Middle frontal gyrus (tissue), 1 donor: ENCODE results near the gene CHRNB1.

Source experiments
- DNase-seq: peaks from one replicate; pipeline ENCODE4 v3.0.0-alpha.2; 2015; ENCODE audit warnings: low spot score; ENCODE audit errors: extremely low spot score

CHRNB1 gene

GRCh38 chr17:7483255-7484066, 38.6 kb downstream of the CHRNB1 start:
- DNase-seq, result peak; percentile 88

DNA sequence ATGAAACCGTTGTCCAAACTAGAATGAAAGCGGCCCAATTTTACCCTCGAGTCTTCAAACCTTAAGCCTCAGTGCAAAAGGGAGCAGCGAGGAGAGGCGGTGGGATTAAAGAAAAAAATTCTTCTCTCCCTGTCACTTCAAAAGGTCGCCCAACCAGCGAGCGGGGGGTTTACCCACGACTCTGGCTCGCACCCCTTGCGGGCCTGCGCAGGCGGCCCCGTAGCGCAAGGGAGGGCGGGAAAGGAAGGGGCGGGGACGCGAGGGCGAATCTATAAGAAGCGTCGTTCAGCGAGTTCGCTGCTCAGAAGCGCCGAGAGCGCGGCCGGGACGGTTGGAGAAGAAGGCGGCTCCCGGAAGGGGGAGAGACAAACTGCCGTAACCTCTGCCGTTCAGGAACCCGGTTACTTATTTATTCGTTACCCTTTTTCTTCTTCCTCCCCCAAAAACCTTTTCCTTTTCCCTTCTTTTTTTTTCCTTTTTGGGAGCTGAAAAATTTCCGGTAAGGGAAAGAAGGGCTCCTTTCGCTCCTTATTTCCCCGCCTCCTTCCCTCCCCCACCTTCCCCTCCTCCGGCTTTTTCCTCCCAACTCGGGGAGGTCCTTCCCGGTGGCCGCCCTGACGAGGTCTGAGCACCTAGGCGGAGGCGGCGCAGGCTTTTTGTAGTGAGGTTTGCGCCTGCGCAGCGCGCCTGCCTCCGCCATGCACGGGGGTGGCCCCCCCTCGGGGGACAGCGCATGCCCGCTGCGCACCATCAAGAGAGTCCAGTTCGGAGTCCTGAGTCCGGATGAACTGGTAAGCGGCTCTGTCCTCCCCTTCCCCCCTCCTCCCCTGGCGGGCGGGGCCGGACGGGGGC, 39.4 kb downstream of the CHRNB1 start, which contains the start of gene POLR2A:
Gene POLR2A, plus strand, starts transcription at position 300 of the 852 bp plus-strand sequence.
- DNase-seq, result peak; percentile 94

DNA sequence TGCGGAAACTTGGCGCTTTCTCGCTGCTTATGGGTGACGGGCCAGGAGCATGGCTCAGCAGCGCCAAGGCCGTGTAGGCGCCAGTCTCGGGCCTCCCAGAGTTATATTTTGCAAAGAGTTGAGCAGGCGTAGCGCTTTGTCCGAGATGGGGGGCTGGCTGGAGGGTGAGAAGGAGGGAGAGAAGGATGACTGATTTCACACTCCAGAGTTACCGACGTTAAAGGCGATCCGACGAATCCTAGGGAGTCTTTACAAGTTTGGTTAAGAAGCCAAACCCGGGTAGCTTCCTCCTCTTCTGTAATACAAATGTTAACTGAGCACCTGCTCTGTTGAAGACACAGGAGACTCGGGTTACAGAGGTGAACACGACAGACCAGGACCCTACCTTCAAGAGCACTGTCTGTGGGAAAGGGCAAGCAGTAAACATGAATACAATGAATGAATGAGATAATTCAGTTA, 40.1 kb downstream of the CHRNB1 start:
- DNase-seq, result no peak

GRCh38 chr17:7486181-7486580, 41.3 kb downstream of the CHRNB1 start:
- no peak for DNase-seq

GRCh38 chr17:7490144-7490543, 45.3 kb downstream of the CHRNB1 start:
- DNase-seq, result no peak

GRCh38 chr17:7491583-7491982, 46.7 kb downstream of the CHRNB1 start:
- no peak for DNase-seq

DNA sequence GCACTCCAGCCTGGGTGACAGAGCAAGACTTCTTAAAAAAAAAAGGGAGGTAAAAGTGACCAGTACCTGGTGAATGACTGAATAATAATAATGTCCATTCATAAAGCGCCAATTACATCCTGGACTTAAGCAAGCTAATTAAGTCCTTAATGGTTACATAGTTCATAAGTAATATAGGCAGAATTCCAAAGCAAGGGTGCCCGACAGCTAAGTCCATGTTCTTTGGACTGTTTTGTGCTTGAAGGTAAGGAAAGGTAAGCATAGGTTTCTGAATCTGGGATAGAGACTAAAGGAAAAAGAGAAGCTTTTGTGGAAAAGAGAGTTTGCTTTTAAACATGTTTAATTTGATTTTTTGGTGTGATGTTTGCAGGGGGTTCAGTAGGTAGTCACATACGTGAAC, 49.1 kb downstream of the CHRNB1 start:
- no peak for DNase-seq

GRCh38 chr17:7495906-7496434, 51.1 kb downstream of the CHRNB1 start:
- no peak for DNase-seq

- no peak for DNase-seq
These were observed 51.8 kb downstream of the CHRNB1 start for GRCh38 chr17:7496470-7497183.

DNA sequence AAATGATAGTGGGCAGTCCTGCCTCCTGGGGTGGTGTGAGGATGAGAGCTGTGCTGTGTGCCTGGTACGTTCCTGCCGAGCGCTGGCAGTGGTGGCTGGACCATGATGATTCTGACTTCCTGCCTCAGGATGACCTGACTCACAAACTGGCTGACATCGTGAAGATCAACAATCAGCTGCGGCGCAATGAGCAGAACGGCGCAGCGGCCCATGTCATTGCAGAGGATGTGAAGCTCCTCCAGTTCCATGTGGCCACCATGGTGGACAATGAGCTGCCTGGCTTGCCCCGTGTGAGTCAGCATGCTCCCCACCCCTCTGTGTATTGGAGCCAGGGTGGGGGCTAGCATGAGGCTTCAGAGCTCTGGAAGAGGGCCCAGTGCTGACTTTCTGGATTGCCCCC, 52.4 kb downstream of the CHRNB1 start:
- no peak for DNase-seq

DNA sequence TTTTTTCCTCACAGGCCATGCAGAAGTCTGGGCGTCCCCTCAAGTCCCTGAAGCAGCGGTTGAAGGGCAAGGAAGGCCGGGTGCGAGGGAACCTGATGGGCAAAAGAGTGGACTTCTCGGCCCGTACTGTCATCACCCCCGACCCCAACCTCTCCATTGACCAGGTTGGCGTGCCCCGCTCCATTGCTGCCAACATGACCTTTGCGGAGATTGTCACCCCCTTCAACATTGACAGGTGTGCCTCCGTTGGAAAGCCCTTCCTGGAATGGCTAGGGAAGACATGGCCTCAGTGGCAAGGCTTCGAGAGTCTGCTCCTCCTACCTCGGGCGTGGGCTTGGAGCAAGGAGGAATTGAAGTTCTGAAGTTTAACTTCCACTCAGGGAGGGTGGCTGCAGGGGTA, 52.8 kb downstream of the CHRNB1 start:
- no peak for DNase-seq

DNA sequence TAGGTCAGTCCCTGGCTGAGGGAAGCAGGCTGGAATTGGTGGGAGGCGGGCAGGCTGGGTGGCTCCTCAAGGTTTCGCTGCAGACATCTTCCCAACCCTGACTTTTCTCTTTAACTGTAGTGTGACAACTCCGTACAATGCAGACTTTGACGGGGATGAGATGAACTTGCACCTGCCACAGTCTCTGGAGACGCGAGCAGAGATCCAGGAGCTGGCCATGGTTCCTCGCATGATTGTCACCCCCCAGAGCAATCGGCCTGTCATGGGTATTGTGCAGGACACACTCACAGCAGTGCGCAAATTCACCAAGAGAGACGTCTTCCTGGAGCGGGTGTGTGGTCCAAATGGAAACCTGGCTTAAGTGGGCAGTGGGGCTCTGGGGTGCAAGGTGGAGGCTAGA, 54.3 kb downstream of the CHRNB1 start:
- DNase-seq, result no peak

DNA sequence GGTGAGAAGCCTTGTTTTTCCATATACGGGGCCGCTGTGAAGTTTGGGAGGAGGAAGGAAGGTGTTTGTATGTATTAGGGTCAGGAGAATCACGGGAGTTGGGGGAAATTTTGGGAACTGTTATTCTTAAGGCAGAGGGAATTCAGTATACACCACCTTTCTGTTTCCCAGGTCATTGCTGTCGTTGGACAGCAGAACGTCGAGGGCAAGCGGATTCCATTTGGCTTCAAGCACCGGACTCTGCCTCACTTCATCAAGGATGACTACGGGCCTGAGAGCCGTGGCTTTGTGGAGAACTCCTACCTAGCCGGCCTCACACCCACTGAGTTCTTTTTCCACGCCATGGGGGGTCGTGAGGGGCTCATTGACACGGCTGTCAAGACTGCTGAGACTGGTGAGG, 56.9 kb downstream of the CHRNB1 start:
- DNase-seq, result no peak

DNA sequence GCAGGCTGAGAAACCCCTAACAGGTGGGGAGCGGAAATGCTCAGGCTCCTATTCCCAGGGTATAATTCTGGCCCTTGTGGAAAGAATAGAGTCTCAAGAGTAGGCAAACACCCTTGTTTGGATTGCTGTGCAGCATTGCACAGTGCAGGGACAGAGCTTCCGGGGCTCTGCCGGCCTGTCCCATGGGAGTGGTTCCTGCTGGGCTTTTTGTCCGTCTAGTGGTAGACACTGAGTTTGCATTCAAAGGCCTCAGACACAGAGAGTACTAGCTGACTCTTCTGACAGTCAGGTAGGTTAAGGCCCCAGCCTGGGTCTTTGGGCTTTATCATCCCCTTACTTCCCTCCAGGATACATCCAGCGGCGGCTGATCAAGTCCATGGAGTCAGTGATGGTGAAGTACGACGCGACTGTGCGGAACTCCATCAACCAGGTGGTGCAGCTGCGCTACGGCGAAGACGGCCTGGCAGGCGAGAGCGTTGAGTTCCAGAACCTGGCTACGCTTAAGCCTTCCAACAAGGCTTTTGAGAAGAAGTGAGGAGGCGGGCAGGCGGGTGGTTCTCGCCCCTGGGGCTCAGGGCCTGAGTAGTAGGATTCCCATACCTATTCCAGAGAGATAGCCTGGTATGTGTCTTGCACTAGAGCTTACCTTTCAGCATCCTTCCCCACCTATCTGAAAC, 57.4 kb downstream of the CHRNB1 start:
- no peak for DNase-seq

GRCh38 chr17:7502987-7503386, 58.1 kb downstream of the CHRNB1 start:
- no peak for DNase-seq

GRCh38 chr17:7503521-7503920, 58.7 kb downstream of the CHRNB1 start:
- no peak for DNase-seq
